Choroid plexus epithelial cell (primary cell): ENCODE measurements around the gene RAD23B.

Experiments used
- DNase-seq: peaks from one replicate; pipeline ENCODE4 v3.0.0-alpha.2; 2010; ENCODE audit warnings: low read depth
- H3K4me3 ChIP-seq: 2 replicates; pipeline ENCODE4 v1.5.1; 2011; ENCODE audit warnings: low read depth, mild to moderate bottlenecking, control low read depth, low read length, moderate library complexity
- TF ChIP-seq, protein P1 (sequence below): conservative IDR thresholded peaks from 2 replicates; pipeline ENCODE4 v1.5.1; 2011; ENCODE audit warnings: low read depth, mild to moderate bottlenecking, control low read depth, inconsistent platforms, low read length, moderate library complexity

RAD23B gene

GRCh38 chr9:107282759-107283622 is at the start of gene RAD23B:
TSS of gene RAD23B (plus strand) at chr9:107283279. CDS start at chr9:107283630, 351 bp downstream.
- H3K4me3 ChIP-seq, result peak within 1 kb of the TSS; percentile 97

DNA sequence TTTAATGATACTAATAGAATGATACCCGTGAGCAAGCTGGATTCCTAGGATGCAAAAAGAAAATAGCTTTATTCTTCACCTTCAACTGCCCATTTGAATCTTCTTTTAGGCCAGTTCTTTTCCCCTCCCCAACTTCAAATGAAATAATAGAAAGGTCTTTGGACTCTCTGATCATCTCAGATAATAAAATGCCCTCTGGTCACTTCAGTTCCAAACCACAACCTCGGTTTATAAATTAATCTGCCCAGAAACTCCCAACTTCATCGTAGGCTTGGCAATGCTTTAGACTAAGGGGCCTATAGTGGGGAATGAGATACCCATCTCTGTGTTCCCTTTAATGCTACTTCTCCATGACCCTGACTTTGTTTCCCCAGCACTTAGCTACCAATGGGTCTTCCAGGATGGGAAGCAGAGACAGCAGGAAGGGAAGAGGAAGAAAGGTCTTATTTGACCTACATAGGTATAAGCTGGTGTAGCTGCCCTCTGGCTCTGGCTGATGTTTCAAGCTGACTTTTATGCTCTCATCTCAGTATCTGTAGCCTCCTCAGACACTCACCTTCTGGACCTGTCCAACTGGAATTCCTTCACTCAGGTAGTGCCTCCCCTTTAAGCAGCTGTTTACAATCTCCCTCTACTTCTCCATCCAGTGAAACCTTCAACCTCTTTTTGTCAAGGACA is 47.2 kb upstream of the RAD23B start:
- TF ChIP-seq, protein P1, sequence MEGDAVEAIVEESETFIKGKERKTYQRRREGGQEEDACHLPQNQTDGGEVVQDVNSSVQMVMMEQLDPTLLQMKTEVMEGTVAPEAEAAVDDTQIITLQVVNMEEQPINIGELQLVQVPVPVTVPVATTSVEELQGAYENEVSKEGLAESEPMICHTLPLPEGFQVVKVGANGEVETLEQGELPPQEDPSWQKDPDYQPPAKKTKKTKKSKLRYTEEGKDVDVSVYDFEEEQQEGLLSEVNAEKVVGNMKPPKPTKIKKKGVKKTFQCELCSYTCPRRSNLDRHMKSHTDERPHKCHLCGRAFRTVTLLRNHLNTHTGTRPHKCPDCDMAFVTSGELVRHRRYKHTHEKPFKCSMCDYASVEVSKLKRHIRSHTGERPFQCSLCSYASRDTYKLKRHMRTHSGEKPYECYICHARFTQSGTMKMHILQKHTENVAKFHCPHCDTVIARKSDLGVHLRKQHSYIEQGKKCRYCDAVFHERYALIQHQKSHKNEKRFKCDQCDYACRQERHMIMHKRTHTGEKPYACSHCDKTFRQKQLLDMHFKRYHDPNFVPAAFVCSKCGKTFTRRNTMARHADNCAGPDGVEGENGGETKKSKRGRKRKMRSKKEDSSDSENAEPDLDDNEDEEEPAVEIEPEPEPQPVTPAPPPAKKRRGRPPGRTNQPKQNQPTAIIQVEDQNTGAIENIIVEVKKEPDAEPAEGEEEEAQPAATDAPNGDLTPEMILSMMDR, result no peak
- no peak overlapping the region for H3K4me3 ChIP-seq
- DNase-seq, result no peak

More at GRCh38 chr9:107282759-107283622, at the start of gene RAD23B:
- DNase-seq, result peak; percentile 99
- TF ChIP-seq, protein P1, result no peak

- no peak for DNase-seq
- TF ChIP-seq, protein P1, result no peak
- no peak overlapping the region for H3K4me3 ChIP-seq
Measured at GRCh38 chr9:107237873-107238272, 45.2 kb upstream of the RAD23B start.

GRCh38 chr9:107239474-107239873 is 43.6 kb upstream of the RAD23B start:
- no peak overlapping the region for H3K4me3 ChIP-seq
- TF ChIP-seq, protein P1, result peak; percentile 50
- peak; percentile 66 for DNase-seq

- no peak overlapping the region for H3K4me3 ChIP-seq
- DNase-seq, result no peak
- TF ChIP-seq, protein P1, result no peak
Measured at GRCh38 chr9:107240260-107240659, 42.8 kb upstream of the RAD23B start.

DNA sequence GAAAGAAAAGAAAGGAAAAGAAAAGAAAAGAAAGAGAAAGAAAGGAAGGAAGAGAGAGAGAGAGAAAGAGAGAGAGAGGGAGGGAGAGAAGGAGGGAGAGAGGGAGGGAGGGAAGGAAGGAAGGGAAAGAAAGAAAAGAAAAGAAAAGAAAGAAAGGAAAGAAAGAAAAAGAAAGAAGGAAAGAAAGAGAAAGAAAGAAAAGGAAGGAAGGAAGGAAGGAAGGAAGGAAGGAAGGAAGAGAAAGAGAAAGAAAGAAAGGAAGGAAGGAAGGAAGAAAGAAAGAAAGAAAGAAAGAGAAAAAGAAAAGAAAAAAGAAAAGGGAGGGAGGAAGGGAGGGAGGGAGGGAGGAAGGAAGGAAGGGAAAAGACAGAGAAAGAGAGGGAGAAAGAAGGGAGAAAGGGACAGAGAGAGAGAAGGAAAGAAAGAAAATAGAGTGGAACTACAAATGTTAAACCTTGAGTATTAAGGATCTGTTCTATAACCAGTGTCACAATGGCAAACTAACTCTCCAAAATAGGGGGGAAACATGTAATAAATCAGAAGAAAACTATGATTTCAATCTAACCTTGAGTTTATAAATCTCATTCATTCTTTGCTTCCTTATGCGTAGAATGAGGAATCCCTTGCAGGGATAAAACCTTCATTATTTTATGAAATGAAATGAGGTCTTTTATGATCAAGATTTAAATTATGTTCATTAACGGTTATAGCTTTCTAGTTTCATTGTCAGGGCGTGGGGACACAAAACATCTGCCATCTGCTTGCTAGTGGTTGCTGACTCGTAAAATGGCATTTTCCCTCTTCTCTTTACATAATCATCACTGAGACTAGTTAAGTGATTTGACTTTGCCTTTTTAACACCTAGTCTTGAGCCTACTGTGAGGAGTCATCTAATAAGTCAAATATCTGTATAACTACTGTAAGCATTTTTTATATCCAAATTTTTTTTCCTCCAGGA is 40.7 kb upstream of the RAD23B start:
- no peak overlapping the region for H3K4me3 ChIP-seq
- TF ChIP-seq, protein P1, result no peak
- DNase-seq, result no peak
